HEK293 (cell line): ENCODE results near the gene ZFYVE28.
A peak's percentile ranks its signal among the peaks of the same experiment; 100 is the strongest.

ENCODE experiments used
- CTCF ChIA-PET: fragments of 350-600 bp; formaldehyde crosslinking; extraction: SDS; loops from one replicate; lab custom pipeline; 2021; ENCODE audit warnings: antibody characterized with exemption; lab: Yijun Ruan, JAX
- POLR2A ChIA-PET: fragments of 300-600 bp; formaldehyde crosslinking; extraction: SDS; loops from one replicate; lab custom pipeline; 2020; ENCODE audit warnings: antibody characterized with exemption, inconsistent platforms; lab: Yijun Ruan, JAX
- H3K27ac ChIP-seq: fragments of 200-500 bp; sonication (Bioruptor generic); 2 replicates; pipeline ENCODE4 v1.5.1; 2014; ENCODE audit warnings: low read depth, low read length, control low read depth, inconsistent platforms; ENCODE audit errors: extremely low read depth
- H3K36me3 ChIP-seq, 2 experiments: fragments of 200-500 bp in 1 of 2; sonication (Bioruptor generic) in 1 of 2; 1 replicate in 1 of 2; 2 replicates in 1 of 2; pipeline ENCODE4 v1.5.1; 2014 to 2017; ENCODE audit warnings: inconsistent platforms in 2 of 2, low read length in 2 of 2; ENCODE audit not compliant: control insufficient read depth in 2 of 2, insufficient read depth in 1 of 2
- H3K4me1 ChIP-seq: fragments of 200-500 bp; sonication (Bioruptor generic); 2 replicates; pipeline ENCODE4 v1.5.1; 2014; ENCODE audit warnings: mild to moderate bottlenecking, low read length, inconsistent platforms; ENCODE audit not compliant: control insufficient read depth, insufficient read depth
- H3K4me3 ChIP-seq: 2 replicates; pipeline ENCODE4 v1.5.1; 2011; ENCODE audit warnings: low read depth, mild to moderate bottlenecking, control low read depth, low read length, moderate library complexity
- H3K9me3 ChIP-seq: fragments of 200-500 bp; sonication (Bioruptor generic); 2 replicates; pipeline ENCODE4 v1.5.1; 2014; ENCODE audit warnings: low read depth, low read length, inconsistent platforms; ENCODE audit not compliant: control insufficient read depth, insufficient read depth
- GLIS1 ChIP-seq: fragments of 450-650 bp; formaldehyde crosslinking; IDR thresholded peaks from 2 replicates; pipeline ENCODE4 v1.5.1; 2016; ENCODE audit warnings: missing biosample characterization, missing genetic modification characterization
- KLF8 ChIP-seq: fragments of 450-650 bp; formaldehyde crosslinking; IDR thresholded peaks from 2 replicates; pipeline ENCODE4 v1.5.1; 2016; ENCODE audit warnings: missing biosample characterization, missing genetic modification characterization
- PRDM6 ChIP-seq: fragments of 450-650 bp; formaldehyde crosslinking; IDR thresholded peaks from 2 replicates; pipeline ENCODE4 v1.5.1; 2017; ENCODE audit warnings: missing biosample characterization, missing genetic modification characterization
- SP2 ChIP-seq: fragments of 450-650 bp; formaldehyde crosslinking; IDR thresholded peaks from 2 replicates; pipeline ENCODE4 v1.5.1; 2016; ENCODE audit warnings: missing biosample characterization, missing genetic modification characterization
- WT1 ChIP-seq: fragments of 450-650 bp; formaldehyde crosslinking; IDR thresholded peaks from 2 replicates; pipeline ENCODE4 v1.5.1; 2016; ENCODE audit warnings: missing biosample characterization, missing genetic modification characterization
- ZBTB10 ChIP-seq: fragments of 450-650 bp; formaldehyde crosslinking; IDR thresholded peaks from 2 replicates; pipeline ENCODE4 v1.5.1; 2016; ENCODE audit warnings: missing biosample characterization, missing genetic modification characterization
- ZBTB48 ChIP-seq: fragments of 450-650 bp; formaldehyde crosslinking; IDR thresholded peaks from 2 replicates; pipeline ENCODE4 v1.5.1; 2016; ENCODE audit warnings: missing biosample characterization, missing genetic modification characterization
- ZBTB7A ChIP-seq: fragments of 450-650 bp; formaldehyde crosslinking; IDR thresholded peaks from 2 replicates; pipeline ENCODE4 v1.5.1; 2016; ENCODE audit warnings: low read depth, missing biosample characterization, missing genetic modification characterization
- ZIC2 ChIP-seq: fragments of 450-650 bp; formaldehyde crosslinking; IDR thresholded peaks from 2 replicates; pipeline ENCODE4 v1.5.1; 2016; ENCODE audit warnings: missing biosample characterization, missing genetic modification characterization
- ZNF140 ChIP-seq: fragments of 450-650 bp; formaldehyde crosslinking; IDR thresholded peaks from 2 replicates; pipeline ENCODE4 v1.5.1; 2016; ENCODE audit warnings: missing biosample characterization, missing genetic modification characterization
- ZNF157 ChIP-seq: fragments of 450-650 bp; formaldehyde crosslinking; IDR thresholded peaks from 2 replicates; pipeline ENCODE4 v1.5.1; 2016; ENCODE audit warnings: missing biosample characterization, missing genetic modification characterization
- ZNF16 ChIP-seq: fragments of 450-650 bp; formaldehyde crosslinking; IDR thresholded peaks from 2 replicates; pipeline ENCODE4 v1.5.1; 2016; ENCODE audit warnings: low read depth, missing biosample characterization, missing genetic modification characterization
- ZNF184 ChIP-seq: fragments of 450-650 bp; IDR thresholded peaks from 2 replicates; pipeline ENCODE4 v1.5.1; 2018; ENCODE audit warnings: missing biosample characterization, mild to moderate bottlenecking, missing genetic modification characterization
- ZNF214 ChIP-seq: fragments of 450-650 bp; formaldehyde crosslinking; IDR thresholded peaks from 2 replicates; pipeline ENCODE4 v1.5.1; 2017; ENCODE audit warnings: missing biosample characterization, mild to moderate bottlenecking, missing genetic modification characterization, borderline replicate concordance
- ZNF266 ChIP-seq: fragments of 450-650 bp; formaldehyde crosslinking; IDR thresholded peaks from 2 replicates; pipeline ENCODE4 v1.5.1; 2016; ENCODE audit warnings: missing biosample characterization, missing genetic modification characterization, low read depth
- ZNF311 ChIP-seq: fragments of 450-650 bp; formaldehyde crosslinking; IDR thresholded peaks from 2 replicates; pipeline ENCODE4 v1.5.1; 2017; ENCODE audit warnings: missing biosample characterization, missing genetic modification characterization, borderline replicate concordance
- ZNF335 ChIP-seq: fragments of 450-650 bp; formaldehyde crosslinking; conservative IDR thresholded peaks from 2 replicates; pipeline ENCODE4 v1.5.1; 2016; ENCODE audit warnings: missing biosample characterization, missing genetic modification characterization
- ZNF341 ChIP-seq: fragments of 450-650 bp; formaldehyde crosslinking; IDR thresholded peaks from 2 replicates; pipeline ENCODE4; 2016; ENCODE audit warnings: low read depth, missing biosample characterization, missing genetic modification characterization
- ZNF391 ChIP-seq: fragments of 450-650 bp; formaldehyde crosslinking; IDR thresholded peaks from 2 replicates; pipeline ENCODE4 v1.5.1; 2016; ENCODE audit warnings: low read depth, missing biosample characterization, missing genetic modification characterization, borderline replicate concordance
- ZNF426 ChIP-seq: fragments of 450-650 bp; formaldehyde crosslinking; IDR thresholded peaks from 2 replicates; pipeline ENCODE4 v1.5.1; 2017; ENCODE audit warnings: missing biosample characterization, missing genetic modification characterization, mild to moderate bottlenecking, inconsistent platforms, moderate library complexity
- ZNF48 ChIP-seq: fragments of 450-650 bp; formaldehyde crosslinking; IDR thresholded peaks from 2 replicates; pipeline ENCODE4 v1.5.1; 2016; ENCODE audit warnings: missing biosample characterization, missing genetic modification characterization
- ZNF501 ChIP-seq: fragments of 450-650 bp; formaldehyde crosslinking; IDR thresholded peaks from 2 replicates; pipeline ENCODE4 v1.5.1; 2016; ENCODE audit warnings: missing biosample characterization, missing genetic modification characterization
- ZNF544 ChIP-seq: fragments of 450-650 bp; formaldehyde crosslinking; IDR thresholded peaks from 2 replicates; pipeline ENCODE4 v1.5.0; 2017; ENCODE audit warnings: missing biosample characterization, missing genetic modification characterization
- ZNF610 ChIP-seq: fragments of 450-650 bp; formaldehyde crosslinking; IDR thresholded peaks from 2 replicates; pipeline ENCODE4 v1.5.1; 2016; ENCODE audit warnings: missing biosample characterization, missing genetic modification characterization, borderline replicate concordance
- ZNF677 ChIP-seq: fragments of 450-650 bp; IDR thresholded peaks from 2 replicates; pipeline ENCODE4 v1.5.0; 2018; ENCODE audit warnings: missing biosample characterization, mild to moderate bottlenecking, missing genetic modification characterization, moderate library complexity
- ZNF830 ChIP-seq: fragments of 450-650 bp; IDR thresholded peaks from 2 replicates; pipeline ENCODE4 v1.5.0; 2018; ENCODE audit warnings: missing biosample characterization, missing genetic modification characterization, low read depth, mild to moderate bottlenecking, moderate library complexity

ZFYVE28 gene

GRCh38 chr4:2264481-2265041 lies 153.9 kb downstream of the ZFYVE28 start:
- Histone ChIP-seq H3K36me3 (peaks cover 0 to 10% of the 10 kb centered on the region in 2 experiments; a peak in 1 of 3 replicates), H3K9me3 (no peaks in the 10 kb centered on the region), H3K4me3 (no peak overlapping the region), H3K4me1 (no peaks in the 10 kb centered on the region), H3K27ac (no peak overlapping the region)
- ChIA-PET POLR2A (no interaction called here), CTCF (no interaction called here)
- TF ChIP-seq ZBTB48 (tag by site-specific recombination) (no peak), GLIS1 (tag by site-specific recombination) (peak; percentile 62; the same call in 1 of the 2 replicates), ZNF341 (tag by site-specific recombination) (peak; percentile 68), ZNF677 (tag by site-specific recombination) (no peak), ZNF16 (tag by site-specific recombination) (no peak), PRDM6 (tag by site-specific recombination) (no peak), ZNF830 (tag by site-specific recombination) (no peak), ZNF426 (tag by site-specific recombination) (no peak), WT1 (tag by site-specific recombination) (no peak), ZBTB7A (no peak), ZBTB10 (tag by site-specific recombination) (no peak)

- no peak overlapping the region for H3K27ac ChIP-seq
- no peaks in the 10 kb centered on the region for H3K4me1 ChIP-seq
- TF ChIP-seq GLIS1 (tag by site-specific recombination) (no peak), SP2 (no peak), ZNF184 (tag by site-specific recombination) (no peak), ZNF544 (tag by site-specific recombination) (no peak), ZNF610 (no peak), ZNF311 (no peak), ZNF391 (no peak)
- H3K4me3 ChIP-seq = no peak overlapping the region
- H3K9me3 ChIP-seq = no peaks in the 10 kb centered on the region
- peaks cover 0 to 17% of the 10 kb centered on the region in 2 experiments; a peak in 1 of 3 replicates for H3K36me3 ChIP-seq
- POLR2A ChIA-PET = no interaction called here
- CTCF ChIA-PET = interaction anchor here (0.6 kb wide), 1 partner anchor 136 kb away, joined by 3 read pairs; no protein-coding TSS in a partner anchor
Measured at GRCh38 chr4:2263926-2264321, 154.5 kb downstream of the ZFYVE28 start.

- Histone ChIP-seq H3K4me3 (peak overlapping the region; percentile 48), H3K9me3 (no peaks in the 10 kb centered on the region), H3K36me3 (peaks cover 0 to 27% of the 10 kb centered on the region in 2 experiments; a peak in 1 of 3 replicates), H3K4me1 (no peaks in the 10 kb centered on the region), H3K27ac (peak overlapping the region; percentile 75; the same call in 1 of the 2 replicates)
- CTCF ChIA-PET = no interaction called here
- POLR2A ChIA-PET = interaction anchor here (0.7 to 1.6 kb wide), 2 partner anchors 26 to 156 kb away, joined by 3 to 6 read pairs; partner anchors contain the start of genes CFAP99 and ZFYVE28
- TF ChIP-seq ZIC2 (no peak), ZNF214 (tag by site-specific recombination) (no peak), ZNF140 (no peak), ZNF48 (tag by site-specific recombination) (no peak), ZBTB10 (tag by site-specific recombination) (0 out of 2 replicates have a peak, but pooled peaks have one; percentile 9), ZNF501 (tag by site-specific recombination) (no peak), ZNF266 (tag by site-specific recombination) (no peak), ZNF157 (no peak), ZNF335 (tag by site-specific recombination) (peak; percentile 14), KLF8 (tag by site-specific recombination) (no peak)
Measured at GRCh38 chr4:2262944-2263250, 155.5 kb downstream of the ZFYVE28 start.
